GM18868 (cell line): ENCODE measurements around the gene SV2C.

ENCODE experiments used
- ATAC-seq: cut with Tn5 transposase; IDR thresholded peaks from one replicate; pipeline ENCODE4 v1.9.1; 2021; ENCODE audit warnings: mild to moderate bottlenecking, moderate library complexity; ENCODE audit not compliant: unreplicated experiment

The SV2C gene

DNA sequence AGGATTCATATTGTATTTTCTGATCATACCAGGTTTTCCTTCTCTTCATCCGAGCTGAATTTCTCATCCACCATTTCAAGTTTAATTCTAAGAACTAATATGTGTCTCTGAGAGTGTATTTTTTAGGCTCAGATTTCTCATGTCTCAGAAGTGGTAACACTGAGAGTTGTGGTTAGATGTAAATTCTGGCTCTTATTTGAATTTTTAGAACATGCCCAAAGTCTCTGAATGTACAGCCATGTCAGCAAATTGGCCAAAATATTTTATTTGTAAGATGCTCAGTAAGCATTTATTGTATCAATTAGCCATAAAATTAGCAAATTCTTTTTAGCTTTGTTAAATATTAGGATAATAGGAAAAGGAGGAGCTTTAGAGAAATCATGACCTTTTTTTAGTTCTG is 16.6 kb downstream of the SV2C start:
- peak; percentile 42 for ATAC-seq

GRCh38 chr5:76104027-76104426 is 20.8 kb downstream of the SV2C start:
- no peak for ATAC-seq

DNA sequence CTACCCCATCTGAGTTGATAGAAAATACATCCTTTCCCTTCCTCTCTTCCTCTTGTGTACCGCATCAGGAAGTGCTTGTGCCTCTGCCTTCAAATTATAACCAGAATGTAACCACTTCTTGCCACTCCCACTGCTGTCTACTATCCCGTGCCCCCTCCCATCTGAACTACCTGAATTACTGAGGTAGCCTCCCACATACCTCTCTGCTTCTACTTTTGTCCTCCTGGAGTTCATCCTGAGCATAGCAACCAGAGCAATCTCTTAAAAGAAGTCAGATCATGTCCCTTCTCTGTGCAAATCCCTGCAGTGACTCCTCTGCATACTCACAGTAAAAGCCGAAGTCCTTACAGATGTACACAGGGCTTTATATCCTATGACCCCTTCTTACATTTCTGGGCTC is 23.0 kb downstream of the SV2C start:
- ATAC-seq, result no peak

GRCh38 chr5:76111477-76112174 is 28.4 kb downstream of the SV2C start:
- ATAC-seq, result no peak

- ATAC-seq, result no peak
These were observed 29.9 kb downstream of the SV2C start for GRCh38 chr5:76113103-76113502.

- ATAC-seq, result no peak
These were observed 31.1 kb downstream of the SV2C start for GRCh38 chr5:76114179-76114851.

GRCh38 chr5:76125346-76125745 is 42.2 kb downstream of the SV2C start:
- ATAC-seq, result no peak

- ATAC-seq, result no peak
These were observed 42.7 kb downstream of the SV2C start for GRCh38 chr5:76125888-76126287.

- ATAC-seq, result no peak
These were observed 50.8 kb downstream of the SV2C start for GRCh38 chr5:76134003-76134402.

GRCh38 chr5:76134646-76135045 is 51.5 kb downstream of the SV2C start:
- no peak for ATAC-seq

- ATAC-seq, result no peak
These were observed 54.8 kb downstream of the SV2C start for GRCh38 chr5:76137887-76138542.

GRCh38 chr5:76143884-76144283 is 60.7 kb downstream of the SV2C start:
- ATAC-seq, result no peak

DNA sequence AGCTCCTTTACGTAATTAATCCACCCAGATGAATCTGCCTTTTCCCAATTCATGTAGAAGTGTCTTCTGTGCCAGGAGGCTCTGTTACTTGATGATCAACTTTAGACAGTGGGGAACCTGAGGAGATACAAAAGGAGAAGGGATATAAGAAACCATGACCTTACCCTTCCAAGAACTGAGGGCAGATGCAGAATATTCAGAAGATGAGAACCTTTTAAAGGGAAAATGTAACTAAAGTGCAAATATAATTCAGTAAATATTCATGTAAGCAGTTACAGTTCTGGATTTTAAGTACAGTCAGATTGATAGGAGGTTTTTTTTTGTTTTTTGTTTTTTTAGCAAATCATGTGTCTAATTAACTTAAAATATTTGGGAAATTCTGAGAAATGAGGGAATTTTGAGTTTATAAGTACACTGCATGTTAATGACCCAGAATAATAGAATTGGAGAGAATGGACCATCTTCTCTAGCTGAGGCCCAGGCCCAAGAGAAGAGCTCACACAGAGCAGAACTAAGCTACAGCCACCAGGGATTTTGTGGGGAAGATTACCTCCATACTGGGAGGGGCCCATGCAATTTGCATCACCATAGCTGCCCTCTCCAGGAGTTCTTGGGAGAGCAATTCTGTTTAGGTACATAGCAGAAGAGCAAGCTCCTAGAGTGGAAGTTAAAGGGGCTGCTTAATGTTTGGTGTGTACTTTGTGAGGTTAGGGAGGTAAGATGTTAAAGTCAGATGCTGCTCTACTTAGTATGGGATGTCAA is 61.5 kb downstream of the SV2C start:
- no peak for ATAC-seq

DNA sequence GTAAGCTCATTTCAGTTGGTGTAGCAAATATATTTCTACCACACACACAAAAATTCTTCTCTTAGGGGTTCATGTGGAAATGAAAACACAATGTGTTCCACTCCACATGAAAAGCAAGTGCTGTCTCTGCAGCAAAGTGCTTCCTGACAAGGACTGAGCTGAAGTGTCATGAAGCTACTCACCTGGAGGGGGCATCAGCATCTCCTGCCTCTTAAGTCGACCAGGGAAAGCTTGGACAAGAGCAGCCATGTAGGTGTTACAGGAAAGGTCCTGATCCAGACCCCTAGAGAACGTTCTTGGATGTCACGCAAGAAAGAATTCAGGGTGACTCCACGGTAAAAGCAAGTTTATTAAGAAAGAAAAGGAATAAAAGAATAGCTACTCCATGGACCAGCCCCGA is 62.8 kb downstream of the SV2C start:
- no peak for ATAC-seq

- no peak for ATAC-seq
These were observed 66.5 kb downstream of the SV2C start for GRCh38 chr5:76149636-76150035.

- no peak for ATAC-seq
These were observed 69.0 kb downstream of the SV2C start for GRCh38 chr5:76152161-76152560.

GRCh38 chr5:76152700-76153099 is 69.5 kb downstream of the SV2C start:
- ATAC-seq, result no peak

DNA sequence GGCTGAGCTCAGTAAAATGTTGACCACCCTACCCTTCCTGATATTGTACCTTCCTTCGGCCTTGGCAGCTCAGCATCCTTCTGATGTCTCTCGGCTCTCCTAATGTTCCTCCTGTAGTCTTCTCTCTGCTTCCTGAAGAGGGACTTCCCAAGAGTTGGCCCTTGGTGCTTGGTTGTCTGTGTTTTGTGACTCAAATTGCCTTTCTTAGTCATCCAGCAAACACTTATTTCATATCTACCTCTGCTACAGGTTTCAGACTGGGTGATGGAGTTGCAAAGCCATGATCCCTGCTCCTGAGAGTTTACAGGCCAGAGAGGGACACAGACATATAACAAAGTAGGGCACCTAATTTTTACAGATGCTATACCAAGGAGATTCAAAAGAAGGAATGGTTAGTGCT is 70.1 kb downstream of the SV2C start:
- no peak for ATAC-seq

- no peak for ATAC-seq
These were observed 71.0 kb downstream of the SV2C start for GRCh38 chr5:76154009-76154690.

- no peak for ATAC-seq
These were observed 72.4 kb downstream of the SV2C start for GRCh38 chr5:76155536-76155935.

- no peak for ATAC-seq
These were observed 79.2 kb downstream of the SV2C start for GRCh38 chr5:76162335-76162734.
